ENCODE results near the gene GALNTL6.

DNA sequence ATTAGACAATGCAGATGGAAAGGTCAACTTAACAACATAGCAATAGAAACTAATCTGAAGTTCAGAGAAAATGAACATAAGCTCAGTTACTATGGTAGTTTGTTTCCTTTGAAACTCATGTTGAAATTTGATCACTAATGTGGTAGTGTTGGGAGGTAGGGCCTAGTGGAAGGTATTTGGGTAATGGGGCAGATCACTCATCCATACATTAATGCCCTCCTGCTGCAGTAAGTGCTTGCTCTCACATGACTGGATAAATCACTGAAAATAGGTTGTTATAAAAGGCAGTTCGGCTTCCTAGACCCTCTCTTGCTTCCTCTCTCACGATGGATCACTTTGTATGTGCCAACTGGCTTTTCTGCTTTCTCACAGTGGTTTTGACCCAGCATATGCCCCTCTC is 788.0 kb downstream of the GALNTL6 start:
- TF ChIP-seq SUZ12 (IDR thresholded peaks at IDR 0.05) (no peak), NFRKB (IDR thresholded peaks at IDR 0.05) (no peak), ELF4 (IDR thresholded peaks at IDR 0.05) (no peak), SP1 (IDR thresholded peaks at IDR 0.05) (no peak), L3MBTL2 (conservative IDR thresholded peaks at IDR 0.05) (no peak), ARNT (IDR thresholded peaks at IDR 0.05) (peak; percentile 94), BHLHE40 (IDR thresholded peaks at IDR 0.05; ENCODE audit: borderline replicate concordance) (no peak), ZNF384 (IDR thresholded peaks at IDR 0.05) (no peak), FOXM1 (IDR thresholded peaks at IDR 0.05; ENCODE audit: borderline replicate concordance) (no peak), FOXA1 (IDR thresholded peaks at IDR 0.05) (no peak)
- TF ChIP-seq, protein P1, sequence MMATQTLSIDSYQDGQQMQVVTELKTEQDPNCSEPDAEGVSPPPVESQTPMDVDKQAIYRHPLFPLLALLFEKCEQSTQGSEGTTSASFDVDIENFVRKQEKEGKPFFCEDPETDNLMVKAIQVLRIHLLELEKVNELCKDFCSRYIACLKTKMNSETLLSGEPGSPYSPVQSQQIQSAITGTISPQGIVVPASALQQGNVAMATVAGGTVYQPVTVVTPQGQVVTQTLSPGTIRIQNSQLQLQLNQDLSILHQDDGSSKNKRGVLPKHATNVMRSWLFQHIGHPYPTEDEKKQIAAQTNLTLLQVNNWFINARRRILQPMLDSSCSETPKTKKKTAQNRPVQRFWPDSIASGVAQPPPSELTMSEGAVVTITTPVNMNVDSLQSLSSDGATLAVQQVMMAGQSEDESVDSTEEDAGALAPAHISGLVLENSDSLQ (IDR thresholded peaks at IDR 0.05), result peak; percentile 87
